Activated B cell treated with CpG ODN at 0.5 μM for 24 hours (primary cell): ENCODE results near the gene MAD1L1. TPM values are rescaled to one million over a fixed set of nuclear protein-coding genes. Genes with fewer than 3 reads are reported as not detected.

Experiments
- ATAC-seq: fragments of 200-7000 bp; cut with Tn5 transposase; one replicate; pipeline ENCODE4 v1.10.0; 2021; ENCODE audit warnings: low read depth, mild to moderate bottlenecking, moderate library complexity
- CTCF ChIA-PET: fragments of 350-600 bp; sonication (Branson Sonifier 250); formaldehyde crosslinking; loops from one replicate; lab custom pipeline; 2021; ENCODE audit warnings: antibody characterized with exemption; lab: Charles Lee
- POLR2A ChIA-PET: fragments of 350-600 bp; sonication (Branson Sonifier 250); formaldehyde crosslinking; loops from one replicate; lab custom pipeline; 2021; ENCODE audit warnings: antibody characterized with exemption; lab: Charles Lee
- DNase-seq: peaks from one replicate; pipeline ENCODE4 v3.0.0; 2022
- H3K27ac Mint-ChIP-seq: one replicate; pipeline ENCODE4 v1.8.0; 2020; ENCODE audit warnings: mixed read lengths
- H3K27me3 Mint-ChIP-seq: one replicate; pipeline ENCODE4 v1.8.0; 2021; ENCODE audit warnings: mixed read lengths
- H3K36me3 Mint-ChIP-seq: one replicate; pipeline ENCODE4 v1.8.0; 2021; ENCODE audit warnings: low read depth, mixed read lengths
- H3K4me1 Mint-ChIP-seq: one replicate; pipeline ENCODE4 v1.8.0; 2021; ENCODE audit warnings: mixed read lengths
- H3K4me3 Mint-ChIP-seq: one replicate; pipeline ENCODE4 v1.8.0; 2020; ENCODE audit warnings: mild to moderate bottlenecking, mixed read lengths
- H3K9me3 Mint-ChIP-seq: one replicate; pipeline ENCODE4 v1.8.0; 2020; ENCODE audit warnings: mixed read lengths
- intact Hi-C: fragments of 100-400 bp; cut with micrococcal nuclease; formaldehyde crosslinking; loops from one replicate; pipeline ENCODE4 v1.15.1; 2024
- total RNA-seq: library from RNA; stranded (reverse); gene quantifications from 2 replicates; pipeline ENCODE4 v1.2.3, GENCODE V29; 2022
- TF ChIP-seq, protein P1 (sequence below): fragments of 200-600 bp; IDR thresholded peaks from one replicate; pipeline ENCODE4 v1.8.0; 2022; ENCODE audit warnings: antibody characterized with exemption, mild to moderate bottlenecking

MAD1L1 gene
- total RNA-seq, 1 donor from 2014 or later, result 54.6 TPM

DNA sequence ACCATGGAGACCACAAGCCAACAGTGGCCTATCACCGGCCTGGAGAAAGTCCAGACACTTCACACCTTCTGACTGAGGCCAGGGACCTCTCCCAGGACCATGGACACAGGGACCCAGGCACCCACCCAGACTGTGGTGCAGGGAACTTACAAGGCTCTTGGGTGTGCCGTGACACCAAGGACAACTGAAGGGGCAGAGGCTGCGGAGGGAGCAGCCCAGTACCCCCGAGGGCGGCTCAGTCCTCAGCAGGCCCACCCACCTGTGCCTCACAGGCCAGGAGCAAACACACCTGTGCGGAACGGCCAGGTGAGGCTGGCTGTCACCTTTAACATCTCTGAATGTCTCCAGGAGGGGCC is 182.3 kb downstream of the MAD1L1 start:
- TF ChIP-seq, protein P1, sequence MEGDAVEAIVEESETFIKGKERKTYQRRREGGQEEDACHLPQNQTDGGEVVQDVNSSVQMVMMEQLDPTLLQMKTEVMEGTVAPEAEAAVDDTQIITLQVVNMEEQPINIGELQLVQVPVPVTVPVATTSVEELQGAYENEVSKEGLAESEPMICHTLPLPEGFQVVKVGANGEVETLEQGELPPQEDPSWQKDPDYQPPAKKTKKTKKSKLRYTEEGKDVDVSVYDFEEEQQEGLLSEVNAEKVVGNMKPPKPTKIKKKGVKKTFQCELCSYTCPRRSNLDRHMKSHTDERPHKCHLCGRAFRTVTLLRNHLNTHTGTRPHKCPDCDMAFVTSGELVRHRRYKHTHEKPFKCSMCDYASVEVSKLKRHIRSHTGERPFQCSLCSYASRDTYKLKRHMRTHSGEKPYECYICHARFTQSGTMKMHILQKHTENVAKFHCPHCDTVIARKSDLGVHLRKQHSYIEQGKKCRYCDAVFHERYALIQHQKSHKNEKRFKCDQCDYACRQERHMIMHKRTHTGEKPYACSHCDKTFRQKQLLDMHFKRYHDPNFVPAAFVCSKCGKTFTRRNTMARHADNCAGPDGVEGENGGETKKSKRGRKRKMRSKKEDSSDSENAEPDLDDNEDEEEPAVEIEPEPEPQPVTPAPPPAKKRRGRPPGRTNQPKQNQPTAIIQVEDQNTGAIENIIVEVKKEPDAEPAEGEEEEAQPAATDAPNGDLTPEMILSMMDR, result no peak
- no peak overlapping the region for H3K27ac Mint-ChIP-seq
- no peaks in the 10 kb centered on the region for H3K9me3 Mint-ChIP-seq
- ATAC-seq (no peak), DNase-seq (no peak)
- CTCF ChIA-PET, result no interaction called here
- H3K4me1 Mint-ChIP-seq, result peaks cover 20% of the 10 kb centered on the region
- POLR2A ChIA-PET, result no interaction called here
- no peaks in the 10 kb centered on the region for H3K27me3 Mint-ChIP-seq
- peaks cover 18% of the 10 kb centered on the region for H3K36me3 Mint-ChIP-seq
- intact Hi-C loops, result no loop called here
- no peak overlapping the region for H3K4me3 Mint-ChIP-seq

DNA sequence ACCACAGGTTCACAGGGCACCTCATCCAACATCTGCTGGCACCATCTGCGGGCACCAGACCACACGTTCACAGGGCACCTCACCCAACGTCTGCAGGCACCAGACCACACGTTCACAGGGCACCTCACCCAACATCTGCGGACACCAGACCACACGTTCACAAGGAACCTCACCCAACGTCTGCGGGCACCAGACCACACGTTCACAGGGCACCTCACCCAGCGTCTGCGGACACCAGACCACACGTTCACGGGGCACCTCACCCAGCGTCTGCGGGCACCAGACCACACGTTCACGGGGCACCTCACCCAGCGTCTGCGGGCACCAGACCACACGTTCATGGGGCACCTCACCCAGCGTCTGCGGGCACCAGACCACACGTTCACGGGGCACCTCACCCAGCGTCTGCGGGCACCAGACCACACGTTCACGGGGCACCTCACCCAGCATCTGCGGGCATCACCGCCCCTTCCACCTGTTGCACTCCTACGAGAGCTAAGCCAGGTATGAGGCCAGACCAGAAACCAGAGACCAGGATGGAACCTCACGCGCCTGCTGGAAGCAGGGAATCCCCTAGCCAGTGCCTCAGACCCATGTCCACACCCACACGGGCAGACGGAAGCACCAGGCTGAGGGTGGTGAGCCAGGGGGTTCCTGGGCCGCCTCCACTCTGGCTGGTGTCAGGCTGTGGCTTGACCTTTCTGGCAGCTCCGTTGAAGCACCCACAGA is 182.8 kb downstream of the MAD1L1 start:
- ChIA-PET POLR2A (no interaction called here), CTCF (no interaction called here)
- H3K9me3 Mint-ChIP-seq, result no peaks in the 10 kb centered on the region
- ATAC-seq (peak; percentile 34), DNase-seq (no peak)
- H3K27me3 Mint-ChIP-seq, result no peaks in the 10 kb centered on the region
- H3K36me3 Mint-ChIP-seq, result peaks cover 17% of the 10 kb centered on the region
- intact Hi-C loops, result no loop called here
- H3K4me3 Mint-ChIP-seq, result no peak overlapping the region
- H3K4me1 Mint-ChIP-seq, result peaks cover 20% of the 10 kb centered on the region
- TF ChIP-seq, protein P1, result no peak
- no peak overlapping the region for H3K27ac Mint-ChIP-seq

DNA sequence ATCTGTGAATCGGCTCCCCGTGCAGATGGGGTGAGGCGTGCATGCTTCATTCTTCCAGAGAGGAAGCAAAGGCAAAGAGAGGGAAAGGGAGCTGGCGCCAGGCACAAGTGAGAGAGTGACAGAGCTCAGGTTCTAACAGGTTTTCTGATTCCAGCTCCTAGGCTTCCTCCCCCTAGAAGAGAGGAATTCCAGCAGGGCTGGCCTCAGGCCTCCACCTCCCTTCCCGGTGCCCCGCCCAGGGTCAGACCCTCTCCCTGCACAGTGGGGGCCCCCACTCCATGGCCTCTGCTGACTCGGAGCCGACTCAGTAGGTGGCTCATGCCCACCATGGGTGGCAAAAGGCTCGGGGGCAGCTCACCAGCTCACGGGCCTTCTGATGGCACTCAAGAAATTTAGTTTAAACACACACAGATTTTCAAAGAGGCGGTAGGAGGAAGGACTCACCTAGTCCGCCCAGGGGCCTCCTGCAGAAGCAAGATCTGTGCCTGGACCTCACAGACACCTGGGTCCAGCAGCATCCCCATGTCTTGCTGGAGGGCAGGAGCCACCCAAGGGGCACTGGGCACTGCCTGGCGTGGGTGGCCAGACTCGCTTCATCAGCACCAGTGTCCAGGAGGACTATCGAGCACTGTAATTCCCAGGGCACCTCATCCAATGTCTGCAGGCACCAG is 183.5 kb downstream of the MAD1L1 start:
- Mint-ChIP-seq H3K27ac (no peak overlapping the region), H3K36me3 (peaks cover 11% of the 10 kb centered on the region), H3K9me3 (no peaks in the 10 kb centered on the region), H3K27me3 (no peaks in the 10 kb centered on the region), H3K4me3 (no peak overlapping the region), H3K4me1 (peaks cover 20% of the 10 kb centered on the region)
- intact Hi-C loops, result no loop called here
- POLR2A ChIA-PET, result no interaction called here
- CTCF ChIA-PET, result no interaction called here
- TF ChIP-seq, protein P1, result no peak
- DNase-seq, result no peak
- ATAC-seq, result no peak

DNA sequence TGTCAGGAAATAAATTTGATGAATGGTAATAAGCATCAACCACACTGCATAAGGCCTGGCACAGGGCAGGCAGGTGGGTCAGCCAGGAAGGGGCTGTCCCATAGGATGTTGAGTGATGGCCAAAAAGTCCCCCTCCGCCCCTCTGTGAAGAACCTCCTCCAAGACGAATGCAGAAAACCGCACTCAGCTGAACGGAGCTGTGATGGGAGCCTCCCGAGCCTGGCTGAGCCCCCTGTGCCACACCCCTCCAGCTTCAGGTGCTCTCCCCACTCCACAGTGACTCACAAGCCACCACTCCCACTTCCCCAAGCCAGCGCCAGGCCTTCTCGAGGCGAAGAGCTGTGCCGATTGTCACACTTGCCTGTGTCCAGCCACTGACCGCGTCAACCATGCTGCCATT is 184.2 kb downstream of the MAD1L1 start:
- DNase-seq (no peak), ATAC-seq (peak; percentile 34)
- Mint-ChIP-seq H3K4me1 (peaks cover 20% of the 10 kb centered on the region), H3K4me3 (no peak overlapping the region), H3K27ac (no peak overlapping the region), H3K27me3 (no peaks in the 10 kb centered on the region), H3K36me3 (peaks cover 10% of the 10 kb centered on the region), H3K9me3 (no peaks in the 10 kb centered on the region)
- intact Hi-C loops, result no loop called here
- ChIA-PET POLR2A (no interaction called here), CTCF (no interaction called here)
- TF ChIP-seq, protein P1, result no peak

DNA sequence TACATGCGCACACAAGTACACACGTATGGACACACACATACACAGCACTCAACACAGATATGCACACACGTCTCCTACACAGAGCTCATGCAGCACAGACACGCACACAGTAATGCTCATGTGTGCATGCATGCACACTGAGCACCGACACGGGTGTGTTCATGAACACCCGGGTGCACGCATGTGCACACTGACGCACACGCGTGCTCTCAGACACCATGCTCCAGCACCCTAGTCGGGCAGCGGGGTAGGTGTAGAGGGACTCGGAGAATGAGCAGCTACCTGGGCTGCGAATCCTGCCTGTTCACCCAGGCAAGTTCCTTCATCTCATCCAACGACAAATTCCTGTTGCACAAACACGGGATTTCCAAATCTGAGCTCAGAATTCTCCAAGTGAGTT is 184.7 kb downstream of the MAD1L1 start:
- Mint-ChIP-seq H3K4me1 (peaks cover 20% of the 10 kb centered on the region), H3K4me3 (no peak overlapping the region), H3K27ac (no peak overlapping the region), H3K9me3 (no peaks in the 10 kb centered on the region), H3K36me3 (peaks cover 10% of the 10 kb centered on the region), H3K27me3 (no peaks in the 10 kb centered on the region)
- TF ChIP-seq, protein P1, result no peak
- ChIA-PET CTCF (no interaction called here), POLR2A (no interaction called here)
- DNase-seq, result no peak
- no peak for ATAC-seq
- intact Hi-C loops, result no loop called here
